GM11168 (cell line): Measurements from ENCODE around the gene ANKS3.
"Not testable (repeated sequence)": the region's sequence is repeated elsewhere in the genome, so short reads cannot be mapped to it uniquely, and the experiment has no call there.

Experiments used
- in situ Hi-C: fragments of 300-500 bp; cut with MboI; formaldehyde crosslinking; loops from one replicate; pipeline ENCODE4 v1.12.0; 2022; ENCODE audit warnings: low sequenced_read_pairs; ENCODE audit not compliant: unreplicated experiment

ANKS3 gene

DNA sequence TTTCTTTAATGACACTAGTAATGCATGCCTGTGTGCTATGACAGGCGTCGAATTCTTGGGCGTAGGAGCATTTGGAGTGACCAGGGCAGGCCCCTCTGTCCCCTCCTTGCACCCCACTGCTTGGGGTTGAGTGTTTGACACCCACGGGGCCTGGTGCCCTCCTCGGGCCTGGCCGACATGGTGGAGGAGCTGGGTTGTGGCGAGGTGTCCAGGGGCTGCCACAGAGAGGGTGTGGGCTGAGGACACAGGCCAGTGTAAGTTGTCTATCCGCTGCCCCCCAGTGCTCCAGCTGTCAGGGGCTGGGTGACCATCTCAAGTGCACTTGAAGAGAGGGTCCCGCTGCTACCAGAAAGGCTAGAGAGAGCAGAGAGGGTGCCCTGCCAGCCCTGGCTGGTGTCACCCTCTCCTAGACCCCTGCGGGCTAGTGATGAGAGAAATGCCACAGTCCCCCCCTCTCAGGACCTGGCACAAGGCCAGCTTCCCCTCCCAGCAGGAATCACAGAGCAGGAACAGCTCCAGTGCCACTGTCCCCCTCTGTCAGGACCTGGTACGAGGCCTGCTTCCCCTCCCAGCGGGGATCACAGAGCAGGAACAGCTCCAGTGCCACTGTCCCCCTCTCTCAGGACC, 79.0 kb downstream of the ANKS3 start:
- in situ Hi-C loops: no loop called here

DNA sequence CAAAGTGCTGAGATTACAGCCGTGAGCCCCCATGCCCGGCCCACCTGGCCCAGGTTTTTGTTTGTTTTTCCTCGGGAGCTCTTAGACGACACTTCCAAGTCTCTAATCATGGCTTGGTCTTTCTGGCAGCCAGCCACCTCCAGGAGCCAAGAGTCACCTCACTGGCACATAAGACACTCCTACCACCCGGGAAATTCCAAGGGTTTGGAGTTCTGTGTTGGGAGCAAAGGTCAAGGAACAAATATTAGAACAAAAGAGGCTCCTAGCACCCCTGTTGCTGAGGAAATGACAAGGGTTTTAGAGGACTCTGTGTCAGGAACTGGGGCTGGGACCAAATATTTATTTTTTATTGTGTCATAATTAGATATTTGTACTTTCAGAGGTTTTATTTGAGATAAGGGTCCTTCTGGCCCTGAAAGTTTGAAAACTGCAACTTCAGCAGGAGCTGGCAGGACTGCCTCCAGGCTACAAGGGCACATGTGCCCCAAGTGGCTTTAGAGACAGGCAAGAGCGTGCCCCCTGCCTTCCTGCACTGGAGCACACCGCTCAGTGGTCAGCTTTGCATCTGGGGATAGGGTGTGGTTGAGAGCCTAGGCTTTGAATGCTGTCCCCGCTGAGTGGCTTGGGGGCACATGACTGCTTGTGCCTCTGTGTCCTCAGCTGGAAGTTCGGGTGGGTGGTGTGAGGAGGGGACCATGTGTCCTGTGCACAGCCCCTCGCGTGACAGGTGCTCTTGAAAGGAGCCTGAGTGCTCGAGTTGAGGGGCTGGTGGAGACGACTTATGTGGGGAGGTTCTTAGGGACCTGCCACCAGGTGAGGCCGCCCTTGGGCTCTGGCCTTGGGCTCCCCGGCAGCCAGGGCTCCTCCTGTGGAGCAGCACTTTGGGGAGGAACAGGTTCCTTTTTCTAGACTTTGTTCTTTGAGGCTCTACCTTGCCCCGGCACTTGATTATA, 79.8 kb downstream of the ANKS3 start:
- in situ Hi-C loops: no loop called here

DNA sequence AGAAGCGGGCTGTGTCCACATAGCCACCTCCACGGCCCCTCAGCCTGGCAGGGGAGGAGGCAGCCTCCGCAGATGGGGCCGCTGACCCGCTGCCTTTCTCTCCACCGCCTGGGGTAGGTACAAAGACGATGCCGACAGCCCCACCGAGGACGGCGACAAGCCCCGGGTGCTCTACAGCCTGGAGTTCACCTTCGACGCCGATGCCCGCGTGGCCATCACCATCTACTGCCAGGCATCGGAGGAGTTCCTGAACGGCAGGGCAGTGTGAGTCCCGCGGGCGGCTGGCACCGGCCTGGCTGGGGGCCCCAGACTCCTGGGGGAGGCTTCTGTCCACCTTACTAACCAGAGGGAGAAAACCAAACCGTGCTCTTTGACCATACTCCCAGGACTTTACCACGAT, 81.5 kb downstream of the ANKS3 start:
- in situ Hi-C loops: no loop called here

DNA sequence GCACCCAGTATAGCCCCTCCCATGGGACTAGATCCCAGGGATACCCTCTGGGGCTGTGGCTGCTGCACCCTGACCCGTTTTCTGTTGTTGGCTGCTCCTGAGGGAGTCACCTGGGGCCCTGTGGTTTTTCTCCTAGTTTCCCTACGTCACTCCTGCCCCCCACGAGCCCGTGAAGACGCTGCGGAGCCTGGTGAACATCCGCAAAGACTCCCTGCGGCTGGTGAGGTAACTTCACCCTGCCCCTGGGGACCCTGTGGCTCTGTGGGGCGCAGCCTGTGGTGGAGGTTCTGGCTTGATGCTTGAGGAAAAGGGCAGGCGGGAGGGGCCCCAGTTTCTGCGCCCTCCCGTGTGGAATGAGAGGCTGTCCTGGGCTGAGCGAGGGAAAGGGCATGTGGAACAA, 82.2 kb downstream of the ANKS3 start:
- in situ Hi-C loops: no loop called here

DNA sequence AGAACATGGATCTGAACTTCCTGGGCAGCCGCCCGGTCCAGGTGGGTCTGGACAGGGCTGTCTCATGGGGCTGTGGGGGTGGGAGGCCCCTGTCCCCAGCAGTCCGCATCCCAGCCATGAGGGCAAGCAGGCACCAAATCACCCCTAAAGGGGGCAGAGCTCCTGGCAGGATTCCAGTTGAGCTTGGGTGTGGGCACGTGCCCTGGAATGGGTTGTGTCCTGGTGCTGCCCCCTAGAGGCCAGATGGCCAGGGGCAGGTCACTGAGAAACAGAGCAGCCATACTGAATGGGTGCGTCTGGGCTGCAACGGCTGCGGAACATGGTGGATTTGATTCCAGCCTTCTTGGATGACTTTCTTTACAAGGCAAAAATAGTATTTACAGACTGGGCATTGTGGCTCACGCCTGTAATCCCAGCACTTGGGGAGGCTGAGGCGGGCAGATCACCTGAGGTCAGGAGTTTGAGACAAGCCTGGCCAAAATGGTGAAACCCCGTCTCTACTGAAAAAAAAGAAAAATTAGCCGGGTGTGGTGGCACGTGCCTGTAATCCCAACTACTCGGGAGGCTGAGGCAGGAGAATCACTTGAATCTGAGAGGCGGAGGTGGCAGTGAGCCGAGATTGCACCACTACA, 83.5 kb downstream of the ANKS3 start:
- in situ Hi-C loops: not testable (repeated sequence)

DNA sequence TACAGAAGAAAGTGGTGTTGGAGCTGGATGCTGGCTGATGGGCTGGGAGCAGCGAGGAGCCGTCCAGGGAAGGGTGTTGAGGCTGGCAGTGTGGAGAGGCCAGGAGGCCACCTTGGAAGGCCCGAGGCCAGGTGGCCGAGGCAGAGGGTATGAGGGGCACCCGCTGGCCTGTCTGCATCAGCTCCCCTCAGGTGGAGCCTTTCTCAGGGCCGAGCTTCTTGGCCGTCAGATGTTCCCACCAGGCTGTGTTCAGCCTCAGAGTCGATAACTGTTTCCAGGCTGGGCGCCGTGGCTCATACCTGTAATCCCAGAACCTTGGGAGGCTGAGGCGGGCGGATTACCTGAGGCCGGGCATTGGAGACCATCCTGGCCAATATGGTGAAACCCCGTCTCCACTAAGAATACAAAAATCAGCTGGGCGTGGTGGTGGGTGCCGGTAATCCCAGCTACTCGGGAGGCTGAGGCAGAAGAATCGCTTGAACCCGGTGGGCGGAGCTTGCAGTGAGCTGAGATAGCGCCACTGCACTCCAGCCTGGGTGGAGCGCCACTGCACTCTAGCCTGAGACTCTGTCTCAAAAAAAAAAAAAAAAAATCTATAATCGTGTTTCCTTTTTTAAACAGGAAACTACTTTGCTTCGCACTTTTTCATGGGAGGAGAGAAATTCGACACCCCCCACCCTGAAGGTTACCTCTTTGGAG, 84.2 kb downstream of the ANKS3 start:
- in situ Hi-C loops: no loop called here

DNA sequence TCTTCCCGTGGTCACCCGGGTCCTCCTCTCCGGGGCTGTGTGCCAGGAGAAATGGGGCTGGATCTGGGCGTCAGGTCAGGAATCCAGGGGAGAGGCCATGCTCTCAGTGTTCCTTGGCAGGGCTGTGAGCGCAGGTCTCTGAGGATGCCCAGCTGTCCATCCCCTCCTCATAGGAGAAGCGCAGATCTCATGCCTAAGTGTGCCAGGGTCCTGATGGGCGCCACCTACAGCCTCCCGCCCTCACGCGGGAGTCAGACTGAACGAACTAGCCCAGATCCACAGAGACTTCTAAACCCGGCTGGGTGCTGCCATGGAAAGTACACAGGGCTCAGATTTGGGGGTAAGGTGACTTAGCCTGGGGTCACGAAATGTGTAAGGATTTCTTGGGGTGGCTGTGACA, 85.2 kb downstream of the ANKS3 start:
- in situ Hi-C loops: no loop called here

DNA sequence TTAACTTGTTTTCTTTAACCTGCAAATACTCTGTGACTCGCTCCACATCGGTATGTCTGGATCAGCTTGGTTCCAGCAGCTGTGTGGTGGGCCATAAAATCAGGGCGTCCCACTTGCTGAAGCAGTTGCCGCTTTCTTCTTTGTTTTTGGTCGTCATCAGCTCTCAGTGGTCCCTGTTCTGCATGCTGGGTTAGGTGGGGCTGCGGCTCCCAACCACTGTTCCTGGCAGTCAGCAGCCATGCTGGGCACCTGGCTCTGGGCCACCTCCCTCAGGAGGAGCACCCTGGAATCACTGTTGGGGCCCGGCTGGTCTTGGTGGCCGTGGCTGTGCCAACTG, 86.5 kb downstream of the ANKS3 start:
- in situ Hi-C loops: no loop called here

DNA sequence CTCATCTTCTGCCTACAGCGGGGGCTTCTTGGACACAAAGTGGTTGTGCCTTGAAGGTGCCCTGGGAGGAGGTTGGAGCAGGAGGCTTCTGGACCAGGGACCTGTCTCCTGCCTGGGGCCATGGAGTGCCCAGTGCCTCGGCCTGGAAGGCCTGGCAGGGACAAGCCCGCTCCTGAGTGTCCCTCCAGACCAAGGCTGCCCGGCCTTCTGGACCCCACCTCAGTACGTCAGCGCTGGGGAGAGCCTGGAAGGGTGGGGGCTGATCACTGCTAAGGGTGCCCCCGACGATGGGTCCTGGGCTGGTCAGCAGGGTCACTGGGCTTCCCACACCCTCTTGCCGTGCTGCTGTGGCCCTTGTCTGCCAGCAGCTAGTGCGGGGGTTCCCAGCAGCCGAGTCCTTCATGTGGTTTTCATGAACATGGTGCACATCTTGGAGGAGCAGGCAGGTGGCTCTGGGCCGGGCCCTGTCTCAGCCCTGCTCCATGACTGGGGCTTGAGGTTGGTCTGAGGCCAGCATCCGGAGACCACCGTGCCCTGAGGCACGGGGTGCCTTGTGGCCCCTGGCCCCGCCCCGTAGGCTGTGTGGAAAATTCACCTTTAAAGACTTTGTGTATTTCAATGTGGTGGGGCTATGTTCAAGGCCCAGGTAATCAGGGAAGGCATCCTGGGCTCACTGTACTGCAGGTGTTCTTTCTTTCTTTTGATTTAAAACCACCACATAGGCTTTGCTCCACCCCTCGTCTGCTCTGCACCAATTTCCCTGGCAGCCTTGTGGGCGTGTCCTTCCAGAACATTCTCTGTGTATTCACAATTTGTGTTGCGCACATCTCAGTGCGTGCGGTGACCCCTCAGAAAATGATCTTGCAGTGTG, 87.1 kb downstream of the ANKS3 start:
- in situ Hi-C loops: no loop called here
